Panc1 (cell line): Measurements from ENCODE around the gene PLEKHG4B. TPM values are rescaled to one million over a fixed set of nuclear protein-coding genes. Genes with fewer than 3 reads are reported as not detected.

ENCODE experiments used
- ATAC-seq: fragments of 200-7000 bp; cut with Tn5 transposase; 2 replicates; pipeline ENCODE4 v1.9.1; 2020; ENCODE audit warnings: mild to moderate bottlenecking, moderate library complexity
- BruUV-seq: library from RNA; stranded (reverse); fragments of 400-500 nt; replicated peaks from 2 replicates; lab custom pipeline; 2021; lab: Mats Ljungman, UMichigan
- CTCF ChIA-PET: fragments of 300-600 bp; sonication (Branson Sonifier 250); formaldehyde crosslinking; loops from one replicate; lab custom pipeline; 2022; ENCODE audit warnings: antibody characterized with exemption; lab: Charles Lee
- POLR2A ChIA-PET: fragments of 300-600 bp; sonication (Branson Sonifier 250); formaldehyde crosslinking; loops from one replicate; lab custom pipeline; 2022; ENCODE audit warnings: antibody characterized with exemption; lab: Charles Lee
- DNase-seq: peaks from one replicate; pipeline ENCODE4 v3.0.0-alpha.2; 2010; ENCODE audit warnings: low read depth, low spot score
- H3K27ac ChIP-seq: 2 replicates; pipeline ENCODE4 v1.5.1; 2011; ENCODE audit warnings: mild to moderate bottlenecking, low read length, inconsistent platforms
- H3K27me3 ChIP-seq: fragments of 200-500 bp; sonication (Bioruptor generic); 2 replicates; pipeline ENCODE4 v1.6.0; 2014; ENCODE audit warnings: low read length, inconsistent platforms; ENCODE audit not compliant: control insufficient read depth, insufficient read depth
- H3K36me3 ChIP-seq: fragments of 200-500 bp; sonication (Bioruptor generic); 2 replicates; pipeline ENCODE4 v1.5.1; 2014; ENCODE audit warnings: inconsistent platforms, mild to moderate bottlenecking, low read length, moderate library complexity; ENCODE audit not compliant: control insufficient read depth, insufficient read depth
- H3K4me1 ChIP-seq: 2 replicates; pipeline ENCODE4 v1.5.1; 2011; ENCODE audit warnings: inconsistent platforms, mild to moderate bottlenecking, low read length, moderate library complexity; ENCODE audit not compliant: control insufficient read depth, insufficient read depth
- H3K4me3 ChIP-seq, 2 experiments: 2 replicates each; pipeline ENCODE4 v1.5.1; 2011 to 2012; ENCODE audit warnings: low read depth in 2 of 2, low read length in 2 of 2, mild to moderate bottlenecking in 2 of 2, inconsistent platforms in 1 of 2, moderate library complexity in 1 of 2
- H3K9me3 ChIP-seq: fragments of 200-500 bp; sonication (Bioruptor generic); 2 replicates; pipeline ENCODE4 v1.5.1; 2014; ENCODE audit warnings: low read depth, mild to moderate bottlenecking, inconsistent platforms, low read length, moderate library complexity; ENCODE audit not compliant: control insufficient read depth, insufficient read depth
- POLR2AphosphoS5 ChIP-seq: IDR thresholded peaks from 2 replicates; pipeline ENCODE4 v1.6.1; 2012; ENCODE audit warnings: mild to moderate bottlenecking, low read depth, low read length, moderate library complexity
- SIN3A ChIP-seq: IDR thresholded peaks from 2 replicates; pipeline ENCODE4 v1.6.1; 2012; ENCODE audit warnings: low read depth, mild to moderate bottlenecking, low read length, moderate library complexity, borderline replicate concordance; ENCODE audit not compliant: insufficient read depth
- TCF7L2 ChIP-seq: IDR thresholded peaks from 2 replicates; pipeline ENCODE4 v1.6.1; 2011; ENCODE audit warnings: mild to moderate bottlenecking, low read depth, low read length, inconsistent platforms
- in situ Hi-C: cut with HindIII; loops from 2 replicates; pipeline ENCODE4 v1.10.0; 2016; ENCODE audit warnings: low sequenced_read_pairs, low pct_unique_long_range_greater_than_20kb
- intact Hi-C: fragments of 100-400 bp; cut with micrococcal nuclease; formaldehyde crosslinking; loops from one replicate; pipeline ENCODE4 v1.10.0; 2022; ENCODE audit not compliant: unreplicated experiment
- total RNA-seq: library from RNA; stranded (reverse); gene quantifications from one replicate; pipeline ENCODE4 v1.2.1, GENCODE V29; 2021; ENCODE audit not compliant: unreplicated experiment
- TF ChIP-seq, protein P1 (sequence below): fragments of 450-650 bp; IDR thresholded peaks from 2 replicates; pipeline ENCODE4 v1.5.1; 2017; ENCODE audit warnings: mild to moderate bottlenecking
- TF ChIP-seq, protein P2 (sequence below), 2 experiments: IDR thresholded peaks; 2 replicates each; pipeline ENCODE4 v1.6.1; 2011 to 2012; ENCODE audit warnings: low read depth in 2 of 2, control low read depth in 1 of 2, low read length in 1 of 2, mild to moderate bottlenecking in 1 of 2, moderate library complexity in 1 of 2; ENCODE audit not compliant: insufficient read depth in 1 of 2

The PLEKHG4B gene
- total RNA-seq, 1 experiment from 2014 or later = 8.9 TPM

DNA sequence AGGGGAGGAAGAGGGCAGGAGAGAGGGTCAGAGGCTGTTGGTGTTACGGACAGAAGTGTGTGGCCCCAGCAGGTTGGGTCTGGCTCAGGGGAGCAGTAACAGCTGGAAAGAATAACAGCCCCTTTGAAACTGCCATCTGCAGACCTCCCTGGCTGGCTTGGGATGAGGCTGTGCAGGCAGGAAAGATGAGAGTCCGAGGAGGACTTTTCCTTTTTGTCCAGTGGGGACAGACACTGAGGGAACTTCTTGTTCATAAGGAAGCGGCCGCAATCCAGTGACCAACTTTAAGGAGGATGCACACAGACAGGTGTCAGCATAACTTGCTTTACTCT, 14.8 kb upstream of the PLEKHG4B start:
- BruUV-seq = no TSS peak
- TF ChIP-seq, protein P1, sequence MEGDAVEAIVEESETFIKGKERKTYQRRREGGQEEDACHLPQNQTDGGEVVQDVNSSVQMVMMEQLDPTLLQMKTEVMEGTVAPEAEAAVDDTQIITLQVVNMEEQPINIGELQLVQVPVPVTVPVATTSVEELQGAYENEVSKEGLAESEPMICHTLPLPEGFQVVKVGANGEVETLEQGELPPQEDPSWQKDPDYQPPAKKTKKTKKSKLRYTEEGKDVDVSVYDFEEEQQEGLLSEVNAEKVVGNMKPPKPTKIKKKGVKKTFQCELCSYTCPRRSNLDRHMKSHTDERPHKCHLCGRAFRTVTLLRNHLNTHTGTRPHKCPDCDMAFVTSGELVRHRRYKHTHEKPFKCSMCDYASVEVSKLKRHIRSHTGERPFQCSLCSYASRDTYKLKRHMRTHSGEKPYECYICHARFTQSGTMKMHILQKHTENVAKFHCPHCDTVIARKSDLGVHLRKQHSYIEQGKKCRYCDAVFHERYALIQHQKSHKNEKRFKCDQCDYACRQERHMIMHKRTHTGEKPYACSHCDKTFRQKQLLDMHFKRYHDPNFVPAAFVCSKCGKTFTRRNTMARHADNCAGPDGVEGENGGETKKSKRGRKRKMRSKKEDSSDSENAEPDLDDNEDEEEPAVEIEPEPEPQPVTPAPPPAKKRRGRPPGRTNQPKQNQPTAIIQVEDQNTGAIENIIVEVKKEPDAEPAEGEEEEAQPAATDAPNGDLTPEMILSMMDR = no peak
- TF ChIP-seq SIN3A (no peak), POLR2AphosphoS5 (no peak), TCF7L2 (no peak)
- TF ChIP-seq, protein P2, sequence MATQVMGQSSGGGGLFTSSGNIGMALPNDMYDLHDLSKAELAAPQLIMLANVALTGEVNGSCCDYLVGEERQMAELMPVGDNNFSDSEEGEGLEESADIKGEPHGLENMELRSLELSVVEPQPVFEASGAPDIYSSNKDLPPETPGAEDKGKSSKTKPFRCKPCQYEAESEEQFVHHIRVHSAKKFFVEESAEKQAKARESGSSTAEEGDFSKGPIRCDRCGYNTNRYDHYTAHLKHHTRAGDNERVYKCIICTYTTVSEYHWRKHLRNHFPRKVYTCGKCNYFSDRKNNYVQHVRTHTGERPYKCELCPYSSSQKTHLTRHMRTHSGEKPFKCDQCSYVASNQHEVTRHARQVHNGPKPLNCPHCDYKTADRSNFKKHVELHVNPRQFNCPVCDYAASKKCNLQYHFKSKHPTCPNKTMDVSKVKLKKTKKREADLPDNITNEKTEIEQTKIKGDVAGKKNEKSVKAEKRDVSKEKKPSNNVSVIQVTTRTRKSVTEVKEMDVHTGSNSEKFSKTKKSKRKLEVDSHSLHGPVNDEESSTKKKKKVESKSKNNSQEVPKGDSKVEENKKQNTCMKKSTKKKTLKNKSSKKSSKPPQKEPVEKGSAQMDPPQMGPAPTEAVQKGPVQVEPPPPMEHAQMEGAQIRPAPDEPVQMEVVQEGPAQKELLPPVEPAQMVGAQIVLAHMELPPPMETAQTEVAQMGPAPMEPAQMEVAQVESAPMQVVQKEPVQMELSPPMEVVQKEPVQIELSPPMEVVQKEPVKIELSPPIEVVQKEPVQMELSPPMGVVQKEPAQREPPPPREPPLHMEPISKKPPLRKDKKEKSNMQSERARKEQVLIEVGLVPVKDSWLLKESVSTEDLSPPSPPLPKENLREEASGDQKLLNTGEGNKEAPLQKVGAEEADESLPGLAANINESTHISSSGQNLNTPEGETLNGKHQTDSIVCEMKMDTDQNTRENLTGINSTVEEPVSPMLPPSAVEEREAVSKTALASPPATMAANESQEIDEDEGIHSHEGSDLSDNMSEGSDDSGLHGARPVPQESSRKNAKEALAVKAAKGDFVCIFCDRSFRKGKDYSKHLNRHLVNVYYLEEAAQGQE (IDR thresholded peaks at IDR 0.05; ENCODE audit: insufficient read depth in 1 of 2, low read depth in 2 of 2, low read length in 1 of 2) = no peak
- Histone ChIP-seq H3K27me3 (no peaks in the 10 kb centered on the region), H3K4me1 (peaks cover 23% of the 10 kb centered on the region), H3K4me3 (no peak overlapping the region), H3K36me3 (no peaks in the 10 kb centered on the region), H3K9me3 (no peaks in the 10 kb centered on the region), H3K27ac (no peak overlapping the region)
- ChIA-PET CTCF (no interaction called here), POLR2A (no interaction called here)
- in situ Hi-C loops (no loop called here), intact Hi-C loops (no loop called here)
- DNase-seq = no peak
- ATAC-seq = no peak

DNA sequence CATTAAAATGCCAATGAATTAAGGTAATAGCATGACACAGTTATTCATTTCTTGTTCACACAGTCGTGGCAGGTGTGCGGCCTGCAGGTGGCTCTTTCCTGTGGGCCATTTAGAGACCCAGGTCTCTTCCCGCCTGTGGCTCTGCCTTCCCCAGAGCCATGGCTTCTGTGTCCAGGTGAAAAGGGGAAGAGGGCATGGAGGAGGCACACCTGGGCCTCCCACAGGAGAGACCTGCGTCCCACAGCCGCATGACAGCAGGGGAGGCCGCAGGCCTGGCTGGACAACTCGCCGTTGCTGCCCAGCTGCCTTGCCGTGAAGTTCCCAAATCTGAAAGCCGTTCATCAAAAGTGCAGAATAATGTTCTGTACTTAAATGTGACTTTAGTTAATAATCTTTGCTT, 14.4 kb upstream of the PLEKHG4B start:
- CTCF ChIA-PET = no interaction called here
- Histone ChIP-seq H3K4me1 (peaks cover 27% of the 10 kb centered on the region), H3K4me3 (no peak overlapping the region), H3K36me3 (no peaks in the 10 kb centered on the region), H3K9me3 (no peaks in the 10 kb centered on the region), H3K27me3 (no peaks in the 10 kb centered on the region), H3K27ac (no peak overlapping the region)
- POLR2A ChIA-PET = no interaction called here
- in situ Hi-C loops (no loop called here), intact Hi-C loops (no loop called here)
- no peak for ATAC-seq
- TF ChIP-seq POLR2AphosphoS5 = no peak
- TF ChIP-seq, protein P1 = no peak
- TF ChIP-seq, protein P2 (IDR thresholded peaks at IDR 0.05; ENCODE audit: insufficient read depth in 1 of 2, low read depth in 2 of 2, low read length in 1 of 2) = no peak
- TF ChIP-seq SIN3A = no peak
- no peak for TF ChIP-seq TCF7L2
- DNase-seq = no peak
- no TSS peak for BruUV-seq
